ENCODE data around the gene SLC22A8.
"Not testable (repeated sequence)": the region's sequence is repeated elsewhere in the genome, so short reads cannot be mapped to it uniquely, and the experiment has no call there.

SLC22A8 gene

GRCh38 chr11:63015521-63016215, at the start of gene SLC22A8:
SLC22A8 (minus strand) TSS chr11:63015841; CDS start chr11:63014958, 883 bp downstream.
- no peak for DNase-seq

- DNase-seq, result not testable (repeated sequence)
Measured at GRCh38 chr11:63046203-63046602, 30.6 kb upstream of the SLC22A8 start.

- no peak for DNase-seq
Measured at GRCh38 chr11:63042596-63042995, 27.0 kb upstream of the SLC22A8 start.

GRCh38 chr11:63032457-63032856, 16.8 kb upstream of the SLC22A8 start:
- no peak for DNase-seq

- DNase-seq, result peak; percentile 78
Measured at GRCh38 chr11:63023841-63024648, 8.4 kb upstream of the SLC22A8 start.

- no peak for DNase-seq
Measured at GRCh38 chr11:63023222-63023814, 7.7 kb upstream of the SLC22A8 start.

GRCh38 chr11:63022441-63022840, 6.8 kb upstream of the SLC22A8 start:
- DNase-seq, result no peak

- no peak for DNase-seq
Measured at GRCh38 chr11:63020671-63021291, 5.1 kb upstream of the SLC22A8 start.

- DNase-seq, result no peak
Measured at GRCh38 chr11:63019506-63019905, 3.9 kb upstream of the SLC22A8 start.

- no peak for DNase-seq
Measured at GRCh38 chr11:63017306-63017974, 1.8 kb upstream of the SLC22A8 start.

GRCh38 chr11:63014408-63015055, 1.1 kb downstream of the SLC22A8 start:
- DNase-seq, result no peak

GRCh38 chr11:63012839-63013238, 2.8 kb downstream of the SLC22A8 start:
- DNase-seq, result no peak

GRCh38 chr11:63012430-63012829, 3.2 kb downstream of the SLC22A8 start:
- no peak for DNase-seq

- DNase-seq, result no peak
Measured at GRCh38 chr11:63010934-63011439, 4.7 kb downstream of the SLC22A8 start.

GRCh38 chr11:63007920-63008319, 7.7 kb downstream of the SLC22A8 start:
- DNase-seq, result no peak

GRCh38 chr11:63001456-63001855, 14.2 kb downstream of the SLC22A8 start:
- no peak for DNase-seq

- no peak for DNase-seq
Measured at GRCh38 chr11:62999649-63000048, 16.0 kb downstream of the SLC22A8 start.

- DNase-seq, result no peak
Measured at GRCh38 chr11:62999156-62999555, 16.5 kb downstream of the SLC22A8 start.

- no peak for DNase-seq
Measured at GRCh38 chr11:62996271-62996670, 19.4 kb downstream of the SLC22A8 start.

- no peak for DNase-seq
Measured at GRCh38 chr11:62994775-62995174, 20.9 kb downstream of the SLC22A8 start.

GRCh38 chr11:62988276-62988675, 27.4 kb downstream of the SLC22A8 start:
- DNase-seq, result no peak

Measured in CD4-positive, alpha-beta T cell treated with Interleukin-21 for 1 hour (primary cell).